22Rv1 (cell line): Measurements from ENCODE around the gene GTPBP10.

ENCODE experiments used
- H3K27ac ChIP-seq: fragments of 450-650 bp; 2 replicates; pipeline ENCODE4 v1.5.1; 2017
- ZFX ChIP-seq: fragments of 450-650 bp; IDR thresholded peaks from 2 replicates; pipeline ENCODE4 v1.6.1; 2017; ENCODE audit warnings: antibody characterized with exemption, borderline replicate concordance
- TF ChIP-seq, protein P1 (sequence below): fragments of 450-650 bp; IDR thresholded peaks from 2 replicates; pipeline ENCODE4 v1.5.1; 2017; ENCODE audit warnings: mild to moderate bottlenecking

GTPBP10 gene, protein sequence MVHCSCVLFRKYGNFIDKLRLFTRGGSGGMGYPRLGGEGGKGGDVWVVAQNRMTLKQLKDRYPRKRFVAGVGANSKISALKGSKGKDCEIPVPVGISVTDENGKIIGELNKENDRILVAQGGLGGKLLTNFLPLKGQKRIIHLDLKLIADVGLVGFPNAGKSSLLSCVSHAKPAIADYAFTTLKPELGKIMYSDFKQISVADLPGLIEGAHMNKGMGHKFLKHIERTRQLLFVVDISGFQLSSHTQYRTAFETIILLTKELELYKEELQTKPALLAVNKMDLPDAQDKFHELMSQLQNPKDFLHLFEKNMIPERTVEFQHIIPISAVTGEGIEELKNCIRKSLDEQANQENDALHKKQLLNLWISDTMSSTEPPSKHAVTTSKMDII

DNA sequence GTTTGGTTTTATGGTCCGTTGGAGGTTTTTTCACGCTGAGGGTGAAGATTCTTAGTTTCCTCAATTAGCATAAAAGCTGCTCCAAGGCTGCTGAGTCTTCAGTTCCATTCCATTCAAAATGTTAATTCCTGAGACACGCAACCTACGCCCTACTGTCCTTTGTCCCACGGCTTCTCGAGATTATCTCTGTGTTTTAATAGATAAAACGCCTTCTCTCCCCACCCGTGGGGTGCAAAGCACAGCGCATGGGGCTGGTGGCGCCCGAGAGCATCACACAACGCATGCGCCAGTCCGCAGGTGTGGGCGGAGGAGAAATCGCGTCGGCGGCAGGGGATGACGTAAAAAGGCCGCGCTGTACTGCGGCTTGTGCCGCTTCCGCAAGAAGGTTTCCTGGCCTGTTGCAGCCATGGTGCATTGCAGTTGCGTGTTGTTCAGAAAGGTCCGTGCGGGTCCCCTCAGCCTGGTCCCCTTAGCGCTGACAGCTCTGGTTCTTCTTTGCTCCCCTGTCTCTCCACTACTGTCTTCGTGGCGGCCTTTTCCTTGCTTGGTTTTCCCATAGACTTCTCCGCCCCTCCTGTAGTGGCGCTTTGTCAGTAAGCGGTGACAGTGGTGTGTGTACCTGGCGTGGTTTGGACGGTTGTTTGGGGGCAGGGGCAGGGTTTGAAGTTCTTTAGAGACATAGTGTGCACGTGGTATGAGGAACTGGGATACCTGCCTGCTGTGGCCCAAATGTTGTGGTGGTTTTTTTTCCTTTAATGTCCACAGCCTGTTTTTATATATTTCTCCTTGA lies at the start of gene GTPBP10:
Gene GTPBP10 (plus strand): TSS at position 381 of the 790 bp plus-strand sequence. CDS start 26 bp downstream, at position 407.
- TF ChIP-seq, protein P1, sequence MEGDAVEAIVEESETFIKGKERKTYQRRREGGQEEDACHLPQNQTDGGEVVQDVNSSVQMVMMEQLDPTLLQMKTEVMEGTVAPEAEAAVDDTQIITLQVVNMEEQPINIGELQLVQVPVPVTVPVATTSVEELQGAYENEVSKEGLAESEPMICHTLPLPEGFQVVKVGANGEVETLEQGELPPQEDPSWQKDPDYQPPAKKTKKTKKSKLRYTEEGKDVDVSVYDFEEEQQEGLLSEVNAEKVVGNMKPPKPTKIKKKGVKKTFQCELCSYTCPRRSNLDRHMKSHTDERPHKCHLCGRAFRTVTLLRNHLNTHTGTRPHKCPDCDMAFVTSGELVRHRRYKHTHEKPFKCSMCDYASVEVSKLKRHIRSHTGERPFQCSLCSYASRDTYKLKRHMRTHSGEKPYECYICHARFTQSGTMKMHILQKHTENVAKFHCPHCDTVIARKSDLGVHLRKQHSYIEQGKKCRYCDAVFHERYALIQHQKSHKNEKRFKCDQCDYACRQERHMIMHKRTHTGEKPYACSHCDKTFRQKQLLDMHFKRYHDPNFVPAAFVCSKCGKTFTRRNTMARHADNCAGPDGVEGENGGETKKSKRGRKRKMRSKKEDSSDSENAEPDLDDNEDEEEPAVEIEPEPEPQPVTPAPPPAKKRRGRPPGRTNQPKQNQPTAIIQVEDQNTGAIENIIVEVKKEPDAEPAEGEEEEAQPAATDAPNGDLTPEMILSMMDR: peak; percentile 94
- no peak for TF ChIP-seq ZFX
- H3K27ac ChIP-seq: peak within 1 kb of the TSS; percentile 83

DNA sequence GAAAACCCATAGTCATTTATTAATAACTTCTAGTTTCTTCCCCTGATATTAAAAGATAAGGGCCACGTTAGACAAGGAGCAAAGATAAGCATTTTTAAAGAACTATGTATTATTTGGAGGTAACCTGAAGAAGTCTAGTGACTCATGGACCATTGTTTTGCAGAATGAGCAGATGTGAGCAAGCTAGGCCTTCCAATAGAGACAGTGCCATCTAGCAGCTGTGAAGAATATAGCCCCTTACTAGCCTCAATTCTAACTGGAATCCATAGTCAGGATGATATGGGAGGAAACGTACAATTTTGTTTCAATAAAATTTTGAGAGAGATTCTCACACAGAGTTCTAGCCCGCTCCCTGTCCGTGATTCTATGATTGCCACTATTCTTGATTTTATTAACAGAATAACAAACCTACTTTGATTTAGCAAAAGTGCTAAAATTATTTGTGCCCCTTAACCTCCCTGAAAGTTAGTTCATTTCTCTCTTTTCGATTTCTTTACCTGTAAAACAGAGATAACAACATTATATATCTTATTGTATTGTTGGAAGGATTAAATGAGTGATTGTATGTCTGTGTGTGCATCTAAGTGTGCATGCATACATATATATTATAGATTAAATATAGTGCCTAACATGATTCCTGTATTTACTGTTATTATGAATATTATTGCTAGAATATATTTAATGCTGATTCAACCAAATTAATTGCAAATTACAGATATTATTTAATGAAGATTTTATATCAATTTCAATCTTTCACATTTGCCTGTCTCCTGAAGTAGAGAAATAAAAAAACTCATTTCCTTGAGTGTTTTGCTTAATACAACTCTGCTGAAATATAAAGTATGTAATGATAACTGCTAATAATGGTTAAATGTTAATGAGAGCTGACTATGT lies 48.1 kb upstream of the GTPBP10 start:
- H3K27ac ChIP-seq: no peak overlapping the region
- TF ChIP-seq, protein P1: peak; percentile 92
- TF ChIP-seq ZFX: no peak

DNA sequence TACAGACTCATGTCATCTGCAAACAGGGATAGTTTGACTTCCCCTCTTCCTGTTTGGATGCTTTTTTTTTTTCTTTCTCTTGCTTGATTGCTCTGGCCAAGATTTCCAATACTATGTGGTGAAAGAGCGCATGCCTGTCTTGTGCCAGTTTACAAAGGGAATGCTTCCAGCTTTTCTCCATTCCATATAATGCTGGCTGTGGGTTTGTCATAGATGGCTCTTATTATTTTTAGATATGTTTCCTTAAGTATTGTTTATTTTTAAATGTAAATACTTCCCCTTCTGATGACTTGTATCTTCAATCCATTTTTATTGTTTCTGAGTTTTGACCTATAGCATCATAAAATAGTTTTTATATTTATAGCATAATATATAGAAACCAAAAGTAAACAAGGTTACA lies 43.3 kb upstream of the GTPBP10 start:
- TF ChIP-seq, protein P1: no peak
- no peak for TF ChIP-seq ZFX
- H3K27ac ChIP-seq: no peak overlapping the region

DNA sequence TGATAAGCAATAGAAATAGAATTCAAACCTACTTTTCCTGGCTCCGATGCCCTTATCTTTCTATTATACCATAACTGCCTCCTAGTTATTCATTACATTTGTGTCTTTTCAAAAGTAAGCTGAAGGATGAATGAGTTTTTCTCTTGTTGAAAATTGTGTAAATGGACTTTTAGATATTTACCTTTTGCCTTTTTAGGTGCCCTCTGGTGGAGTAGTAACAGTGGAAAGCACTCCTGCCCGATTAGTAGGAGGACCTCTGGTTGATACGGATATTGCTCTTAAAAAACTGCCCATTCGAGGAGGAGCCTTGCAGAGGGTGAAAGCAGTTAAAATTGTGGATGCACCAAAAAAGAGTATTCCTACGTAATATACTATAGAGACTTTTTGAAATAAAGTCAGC lies 36.6 kb upstream of the GTPBP10 start:
- H3K27ac ChIP-seq: no peak overlapping the region
- no peak for TF ChIP-seq ZFX
- TF ChIP-seq, protein P1: no peak

DNA sequence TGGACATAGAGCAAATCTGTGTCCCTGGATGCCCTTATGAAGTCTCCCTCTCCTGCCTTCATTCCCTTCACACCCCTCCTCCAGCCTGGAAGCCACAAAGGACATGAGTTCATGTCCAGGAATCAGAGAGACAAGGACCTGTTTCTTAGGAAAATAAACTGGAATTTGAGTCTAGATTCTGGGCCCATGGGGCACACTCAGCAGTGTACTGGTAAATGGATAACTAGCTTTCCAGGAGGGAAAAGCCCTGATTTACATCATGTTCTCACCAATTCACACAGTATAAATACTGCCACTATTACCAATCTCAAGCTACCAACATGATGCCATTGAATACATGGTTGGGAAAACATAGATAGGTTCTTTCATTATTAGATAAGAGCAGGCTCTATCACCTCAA lies 35.3 kb upstream of the GTPBP10 start:
- TF ChIP-seq, protein P1: no peak
- no peak for TF ChIP-seq ZFX
- no peak overlapping the region for H3K27ac ChIP-seq

DNA sequence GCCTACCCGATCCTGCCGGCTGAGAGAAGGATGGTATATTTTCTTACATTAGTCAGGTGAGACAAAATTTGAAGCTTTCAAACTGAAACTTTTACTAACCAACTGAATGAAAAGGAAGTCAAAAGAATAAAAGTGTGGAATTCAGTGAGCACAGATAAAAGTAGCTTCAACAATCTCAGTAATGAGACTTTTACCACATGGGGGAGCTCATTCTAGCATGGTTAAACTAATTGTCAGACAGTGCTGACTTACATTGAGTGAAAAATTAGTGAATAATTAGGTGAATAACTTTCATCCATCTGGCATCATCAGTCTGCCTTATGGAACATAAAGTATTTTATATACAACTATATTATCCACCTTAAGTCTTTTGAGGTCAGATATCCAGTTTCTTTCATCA lies 33.8 kb upstream of the GTPBP10 start:
- TF ChIP-seq, protein P1: peak; percentile 37; the same call in 1 of the 2 replicates
- TF ChIP-seq ZFX: no peak
- no peak overlapping the region for H3K27ac ChIP-seq
